PC-9 (cell line): ENCODE measurements around the gene PPP1R3C.

Experiments used
- EZH2 ChIP-seq: fragments of 200-600 bp; sonication (generic); IDR thresholded peaks from 2 replicates; pipeline ENCODE4 v1.8.0; 2017; ENCODE audit warnings: antibody characterized with exemption, low read depth
- TF ChIP-seq, protein P1 (sequence below): fragments of 200-600 bp; sonication (generic); conservative IDR thresholded peaks from 2 replicates; pipeline ENCODE4 v1.6.1; 2017; ENCODE audit warnings: mixed run types, antibody characterized with exemption, mild to moderate bottlenecking, moderate library complexity

DNA sequence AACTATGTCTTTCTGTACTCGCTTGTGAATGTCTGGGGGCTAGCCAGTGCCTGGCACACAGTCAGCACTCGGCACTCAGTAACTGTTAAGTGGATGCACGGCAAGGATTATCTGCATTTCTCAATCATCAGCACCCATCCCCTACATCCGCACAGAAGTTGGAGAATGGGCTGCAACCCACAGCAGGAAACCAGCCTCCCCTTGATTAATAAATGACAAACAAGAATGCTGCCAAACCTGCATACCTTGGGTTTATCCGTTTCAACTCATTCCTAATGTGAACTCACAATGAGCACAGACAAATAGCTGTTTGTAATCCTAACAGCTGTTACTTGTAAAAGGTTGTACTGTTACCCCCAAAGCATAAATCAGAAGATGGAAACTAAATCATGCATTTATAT lies 28.9 kb downstream of the PPP1R3C start:
- TF ChIP-seq, protein P1, sequence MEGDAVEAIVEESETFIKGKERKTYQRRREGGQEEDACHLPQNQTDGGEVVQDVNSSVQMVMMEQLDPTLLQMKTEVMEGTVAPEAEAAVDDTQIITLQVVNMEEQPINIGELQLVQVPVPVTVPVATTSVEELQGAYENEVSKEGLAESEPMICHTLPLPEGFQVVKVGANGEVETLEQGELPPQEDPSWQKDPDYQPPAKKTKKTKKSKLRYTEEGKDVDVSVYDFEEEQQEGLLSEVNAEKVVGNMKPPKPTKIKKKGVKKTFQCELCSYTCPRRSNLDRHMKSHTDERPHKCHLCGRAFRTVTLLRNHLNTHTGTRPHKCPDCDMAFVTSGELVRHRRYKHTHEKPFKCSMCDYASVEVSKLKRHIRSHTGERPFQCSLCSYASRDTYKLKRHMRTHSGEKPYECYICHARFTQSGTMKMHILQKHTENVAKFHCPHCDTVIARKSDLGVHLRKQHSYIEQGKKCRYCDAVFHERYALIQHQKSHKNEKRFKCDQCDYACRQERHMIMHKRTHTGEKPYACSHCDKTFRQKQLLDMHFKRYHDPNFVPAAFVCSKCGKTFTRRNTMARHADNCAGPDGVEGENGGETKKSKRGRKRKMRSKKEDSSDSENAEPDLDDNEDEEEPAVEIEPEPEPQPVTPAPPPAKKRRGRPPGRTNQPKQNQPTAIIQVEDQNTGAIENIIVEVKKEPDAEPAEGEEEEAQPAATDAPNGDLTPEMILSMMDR = no peak
- no peak for TF ChIP-seq EZH2
